ENCODE measurements around the gene EBPL.

- TF ChIP-seq NFE2L2 (conservative IDR thresholded peaks at IDR 0.05; ENCODE audit: low read length) (no peak), CHD2 (IDR thresholded peaks at IDR 0.05; ENCODE audit: low read length, partially characterized antibody) (no peak), POLR2A (IDR thresholded peaks at IDR 0.05; ENCODE audit: low read length) (no peak), PHF8 (IDR thresholded peaks at IDR 0.05; ENCODE audit: borderline replicate concordance, low read depth) (no peak), REST (IDR thresholded peaks at IDR 0.05) (no peak), CTCF (IDR thresholded peaks at IDR 0.05) (no peak), CEBPB (IDR thresholded peaks at IDR 0.05) (no peak), HOXA7 (CRISPR knock-in tag; IDR thresholded peaks at IDR 0.05) (no peak), ELK1 (IDR thresholded peaks at IDR 0.05; ENCODE audit: low read depth, low read length) (no peak), CBX8 (IDR thresholded peaks at IDR 0.05) (no peak), EP300 (IDR thresholded peaks at IDR 0.05) (no peak), ESRRA (IDR thresholded peaks at IDR 0.05; ENCODE audit: borderline replicate concordance, low read length) (no peak), HDAC2 (IDR thresholded peaks at IDR 0.05) (no peak)
Measured at GRCh38 chr13:49633710-49634109, 57.6 kb downstream of the EBPL start.

Measured in A549 (cell line).